GM19035 (cell line): ENCODE results near the gene NACC1.
"Not testable (repeated sequence)": the region's sequence is repeated elsewhere in the genome, so short reads cannot be mapped to it uniquely, and the experiment has no call there.

Source experiments
- ATAC-seq: cut with Tn5 transposase; IDR thresholded peaks from one replicate; pipeline ENCODE4 v1.9.1; 2021; ENCODE audit not compliant: unreplicated experiment

The NACC1 gene

GRCh38 chr19:13160557-13160956 lies 42.5 kb downstream of the NACC1 start:
- ATAC-seq: no peak

DNA sequence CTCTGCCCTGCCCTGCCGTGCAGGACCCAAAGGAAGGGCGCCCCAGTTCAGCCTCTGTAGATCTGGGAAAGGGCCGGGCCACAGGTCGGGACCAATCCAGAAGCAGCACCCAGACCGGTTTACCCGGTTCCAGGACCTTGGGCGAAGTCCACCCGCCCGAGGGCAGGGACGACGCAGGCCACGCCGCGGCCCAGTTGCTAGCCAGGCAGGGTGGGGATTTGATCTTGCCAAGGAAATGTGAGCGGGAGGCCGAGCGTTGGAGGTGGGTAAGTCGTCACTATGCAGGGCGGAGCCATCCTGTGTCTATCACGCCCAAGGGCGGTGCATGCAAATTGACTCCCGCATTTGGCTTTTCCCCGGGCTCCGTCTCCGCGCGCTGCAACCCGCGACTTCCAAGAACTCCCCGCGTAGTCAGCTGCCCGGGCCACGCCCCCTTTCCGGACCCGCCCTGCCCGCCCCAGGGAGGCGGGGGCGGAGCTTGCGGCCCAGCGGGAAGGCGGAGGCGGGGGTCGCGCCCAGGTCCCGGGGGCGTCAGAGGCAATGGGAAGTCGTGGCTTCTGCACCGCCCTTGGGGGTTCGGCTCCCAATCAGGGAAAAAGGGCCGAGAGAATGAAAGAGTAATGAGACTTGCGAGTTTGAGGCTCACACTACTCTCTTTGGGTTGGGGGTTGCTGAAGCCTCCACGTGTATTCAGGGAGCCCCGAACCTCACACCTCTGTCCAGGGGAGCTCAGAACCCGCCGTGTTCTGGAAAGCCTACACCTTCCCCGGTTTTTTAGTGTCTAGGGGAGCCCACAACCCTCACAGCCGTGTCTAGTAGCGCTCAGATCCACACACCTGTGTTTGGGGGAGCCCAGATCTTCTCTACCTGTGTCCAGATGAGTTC lies 44.9 kb downstream of the NACC1 start:
- no peak for ATAC-seq

DNA sequence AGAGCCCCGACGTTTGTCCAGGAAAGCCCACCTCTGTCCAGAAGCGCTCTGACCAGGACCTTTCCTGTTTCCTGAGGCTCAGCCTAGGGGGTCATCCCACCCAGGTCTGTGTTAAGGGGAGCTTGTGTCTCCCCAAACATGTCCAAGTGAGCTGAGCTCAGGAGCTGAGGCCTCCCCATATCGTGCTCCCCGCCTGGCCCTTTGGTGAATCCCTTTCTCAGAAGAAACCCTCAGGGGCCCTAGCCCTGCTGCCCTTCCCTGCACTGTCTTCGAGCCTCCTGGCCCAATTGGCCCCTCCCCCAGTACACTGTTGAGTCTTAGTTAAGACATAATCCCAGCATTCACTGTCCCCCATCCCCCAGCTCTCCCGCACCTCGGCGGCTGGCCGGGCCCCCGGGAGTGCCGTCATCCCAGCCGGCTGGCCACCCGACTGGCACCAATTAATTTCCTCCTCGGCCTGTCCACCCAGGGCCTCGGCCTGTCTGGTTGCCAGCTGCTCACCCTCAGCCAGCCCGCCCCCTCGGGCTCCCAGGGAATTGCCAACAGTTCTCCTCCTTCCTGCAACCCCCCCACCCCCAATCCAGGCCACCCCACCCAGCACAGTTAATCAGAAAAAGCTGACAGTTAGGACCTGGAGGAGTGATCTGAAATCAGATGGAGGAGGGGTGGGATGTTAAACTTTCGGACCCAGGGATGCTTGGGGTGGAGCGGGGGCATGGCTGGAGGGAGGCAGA lies 45.7 kb downstream of the NACC1 start:
- no peak for ATAC-seq

GRCh38 chr19:13164343-13165161 lies 46.5 kb downstream of the NACC1 start:
- no peak for ATAC-seq

GRCh38 chr19:13165162-13165997 lies 47.3 kb downstream of the NACC1 start:
- ATAC-seq: no peak

GRCh38 chr19:13166151-13166550 lies 48.1 kb downstream of the NACC1 start:
- not testable (repeated sequence) for ATAC-seq

DNA sequence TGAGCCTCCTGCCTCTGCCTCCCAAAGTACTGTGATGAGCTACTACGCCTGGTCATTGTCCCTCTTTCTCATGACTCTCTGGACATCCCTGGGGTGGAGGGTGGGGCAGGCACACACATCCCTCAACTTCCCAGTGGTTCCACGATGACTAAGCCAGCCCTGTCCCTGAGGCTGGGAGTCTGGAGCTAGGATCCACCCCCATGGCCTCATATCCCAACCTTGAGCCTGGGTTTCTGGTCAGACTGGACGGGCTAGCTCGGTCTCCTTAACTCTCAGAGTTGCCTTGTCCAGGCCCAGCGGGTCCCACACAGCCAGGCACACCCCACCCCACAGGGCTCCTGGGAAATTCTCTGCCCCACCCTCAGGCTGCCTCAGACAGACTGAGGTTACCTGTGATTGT lies 51.7 kb downstream of the NACC1 start:
- ATAC-seq: no peak

DNA sequence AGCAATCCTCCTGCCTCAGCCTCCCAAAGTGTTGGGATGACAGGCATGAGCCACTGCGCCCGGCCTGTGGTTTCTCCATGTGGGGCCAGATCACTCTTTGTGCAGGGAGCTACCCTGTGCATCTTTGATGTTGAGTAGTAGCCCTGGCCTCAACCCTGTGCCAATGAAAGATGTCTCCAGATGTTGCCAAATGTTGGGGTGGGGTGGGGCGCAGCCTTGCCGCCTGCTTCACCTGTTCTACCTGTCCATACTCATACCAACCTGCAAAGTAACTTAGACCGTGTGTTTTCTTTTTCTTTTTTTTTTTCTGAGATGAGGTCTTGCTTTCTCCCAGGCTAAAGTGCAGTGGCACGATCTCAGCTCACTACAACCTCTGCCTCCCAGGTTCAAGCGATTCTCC lies 53.1 kb downstream of the NACC1 start:
- ATAC-seq: no peak

DNA sequence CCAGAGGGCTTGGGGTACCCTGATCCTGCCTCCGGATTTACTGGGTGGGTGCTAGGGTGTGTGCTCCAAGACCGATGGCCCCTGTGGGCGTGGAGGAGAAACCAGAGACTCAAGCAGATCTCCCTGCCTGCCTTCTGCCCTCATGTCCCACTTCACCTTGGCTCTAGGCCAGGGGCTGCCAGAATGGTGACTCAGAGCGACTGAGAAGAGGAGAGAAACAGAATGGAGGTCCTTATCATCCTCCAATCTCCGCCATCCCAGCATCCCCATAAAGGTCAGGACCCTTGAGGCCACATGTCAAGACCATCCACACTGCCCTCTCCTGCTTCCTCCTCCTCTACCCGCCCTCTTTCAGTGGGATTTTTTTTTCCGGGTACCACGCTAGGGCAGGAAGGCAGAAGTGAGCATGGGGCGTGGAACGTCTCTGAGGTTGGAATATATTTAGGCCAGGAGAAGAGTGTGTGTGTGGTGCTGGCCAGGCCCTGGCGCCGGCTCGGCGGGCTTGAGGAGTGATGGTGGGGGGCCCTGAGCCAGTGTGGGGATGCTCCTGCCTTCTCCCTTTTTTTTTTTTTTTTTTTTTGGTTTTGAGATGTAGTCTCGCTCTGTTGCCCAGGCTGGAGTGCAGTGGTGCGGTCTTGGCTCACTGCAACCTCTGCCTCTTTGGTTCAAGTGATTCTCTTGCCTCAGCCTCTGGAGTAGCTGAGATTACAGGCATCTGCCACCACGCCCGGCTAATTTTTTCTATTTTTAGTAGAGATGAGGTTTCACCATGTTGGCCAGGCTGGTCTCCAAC lies 54.5 kb downstream of the NACC1 start:
- no peak for ATAC-seq

GRCh38 chr19:13173139-13173737 lies 55.2 kb downstream of the NACC1 start:
- no peak for ATAC-seq

GRCh38 chr19:13176345-13176744 lies 58.3 kb downstream of the NACC1 start:
- no peak for ATAC-seq

GRCh38 chr19:13177584-13177983 lies 59.5 kb downstream of the NACC1 start:
- not testable (repeated sequence) for ATAC-seq

DNA sequence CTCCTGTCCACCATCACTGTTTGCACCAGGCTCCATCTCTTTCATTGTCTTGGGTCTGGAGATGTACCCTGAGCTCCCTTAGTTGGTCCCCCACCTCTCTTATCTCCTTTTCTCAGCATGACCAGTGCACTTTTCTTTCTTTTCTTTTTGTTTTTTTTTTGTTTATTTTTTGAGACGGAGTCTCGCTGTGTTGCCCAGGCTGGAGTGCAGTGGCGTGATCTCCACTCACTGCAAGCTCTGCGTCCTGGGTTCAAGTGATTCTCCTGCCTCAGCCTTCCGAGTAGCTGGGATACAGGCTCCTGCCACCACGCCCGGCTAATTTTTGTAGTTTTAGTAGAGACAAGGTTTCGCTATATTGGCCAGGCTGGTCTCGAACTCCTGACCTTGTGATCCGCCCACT lies 60.2 kb downstream of the NACC1 start:
- ATAC-seq: not testable (repeated sequence)

GRCh38 chr19:13181747-13182388 lies 63.8 kb downstream of the NACC1 start:
- no peak for ATAC-seq

DNA sequence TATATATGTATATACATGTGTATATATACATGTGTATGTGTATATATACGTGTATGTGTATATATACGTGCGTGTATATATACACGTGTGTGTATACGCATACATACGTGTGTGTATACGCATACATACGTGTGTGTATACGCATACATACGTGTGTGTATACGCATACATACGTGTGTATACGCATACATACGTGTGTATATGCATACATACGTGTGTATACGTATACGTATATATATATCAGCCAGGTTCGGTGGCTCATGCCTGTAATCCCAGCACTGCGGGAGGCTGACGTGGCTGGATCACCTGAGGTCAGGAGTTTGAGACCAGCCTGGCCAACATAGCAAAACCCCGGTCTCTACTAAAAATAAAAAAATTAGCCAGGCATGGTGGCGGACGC lies 66.9 kb downstream of the NACC1 start:
- ATAC-seq: not testable (repeated sequence)

- not testable (repeated sequence) for ATAC-seq
These were observed 67.9 kb downstream of the NACC1 start for GRCh38 chr19:13185763-13186657.

- ATAC-seq: not testable (repeated sequence)
These were observed 68.6 kb downstream of the NACC1 start for GRCh38 chr19:13186688-13187087.

GRCh38 chr19:13187419-13187818 lies 69.4 kb downstream of the NACC1 start:
- no peak for ATAC-seq
